Measurements from ENCODE around the gene XNDC1N.
A peak's percentile ranks its signal among the peaks of the same experiment; 100 is the strongest.

Gene XNDC1N

DNA sequence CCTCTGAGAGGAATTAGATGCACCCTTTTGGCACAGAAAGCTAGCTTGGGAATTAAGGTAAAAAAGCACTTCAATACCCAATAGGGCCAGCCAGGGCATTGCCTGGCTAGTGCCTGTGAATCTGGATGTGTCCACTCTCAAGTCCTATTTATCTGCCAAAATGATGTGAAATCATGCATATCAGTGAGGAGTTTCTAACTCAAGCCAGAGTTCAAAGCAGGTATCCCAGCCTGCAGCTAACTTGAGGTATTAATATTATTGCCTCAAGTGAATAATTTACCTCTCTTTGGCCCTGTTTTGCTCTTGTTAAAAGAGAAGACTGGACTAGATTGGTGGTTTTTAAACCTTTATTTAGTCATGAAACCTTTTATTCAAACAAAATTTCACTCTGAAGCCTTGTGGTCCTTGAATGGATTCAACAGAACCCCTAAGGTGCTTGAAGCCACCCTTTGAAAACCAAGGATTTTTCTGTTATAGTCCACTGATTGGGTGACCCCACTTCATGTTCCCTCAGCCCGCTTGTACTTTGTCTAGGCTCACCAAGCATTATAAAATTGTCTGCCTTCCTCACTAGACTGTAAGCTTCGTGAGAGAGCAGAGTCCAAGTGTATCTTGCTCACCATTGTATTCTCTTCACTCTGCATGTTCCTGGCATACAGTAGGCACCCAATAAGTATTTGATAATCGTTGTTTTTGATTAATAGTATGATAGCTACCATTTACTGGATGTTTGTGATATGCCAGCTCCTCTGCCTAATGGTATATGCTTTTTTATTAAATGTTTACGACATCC is 4.9 kb upstream of the XNDC1N start:
- H3K27ac ChIP-seq, result no peak overlapping the region
- H3K4me3 ChIP-seq, result no peak overlapping the region
- no peak for DNase-seq (ENCODE audit: low spot score)
- no peak for TF ChIP-seq CTCF (IDR thresholded peaks at IDR 0.05)

DNA sequence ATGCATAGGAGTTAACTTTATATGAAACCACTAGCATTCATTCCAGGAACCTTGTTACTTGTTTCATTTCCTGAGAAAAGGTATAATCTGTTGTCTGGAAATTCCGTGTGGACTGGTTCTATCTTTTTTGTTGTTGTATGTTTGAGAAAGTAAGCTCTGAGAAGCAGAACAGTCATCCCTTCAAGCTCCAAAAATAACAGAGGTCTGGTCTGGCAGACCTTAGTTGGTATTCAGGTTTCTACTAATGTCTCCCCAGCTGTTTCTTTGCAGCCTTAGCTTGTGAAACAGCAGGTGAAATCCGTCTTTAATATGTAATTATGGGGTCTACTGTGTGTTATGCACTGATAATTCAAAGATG is 2.8 kb upstream of the XNDC1N start:
- Histone ChIP-seq H3K4me3 (no peak overlapping the region), H3K27ac (peak overlapping the region in 1 of 2 donors; percentile 64)
- TF ChIP-seq CTCF (IDR thresholded peaks at IDR 0.05), result no peak
- no peak for DNase-seq (ENCODE audit: low spot score)

GRCh38 chr11:71930556-71931244 is 2.3 kb upstream of the XNDC1N start:
- Histone ChIP-seq H3K27ac (peak overlapping the region in 1 of 2 donors; percentile 64), H3K4me3 (peak overlapping the region; percentile 88)
- no peak for DNase-seq (ENCODE audit: low spot score)
- no peak for TF ChIP-seq CTCF (IDR thresholded peaks at IDR 0.05)

GRCh38 chr11:71929491-71929890 is 1.1 kb upstream of the XNDC1N start:
- H3K27ac ChIP-seq, result peak overlapping the region; percentile 64 to 93

DNA sequence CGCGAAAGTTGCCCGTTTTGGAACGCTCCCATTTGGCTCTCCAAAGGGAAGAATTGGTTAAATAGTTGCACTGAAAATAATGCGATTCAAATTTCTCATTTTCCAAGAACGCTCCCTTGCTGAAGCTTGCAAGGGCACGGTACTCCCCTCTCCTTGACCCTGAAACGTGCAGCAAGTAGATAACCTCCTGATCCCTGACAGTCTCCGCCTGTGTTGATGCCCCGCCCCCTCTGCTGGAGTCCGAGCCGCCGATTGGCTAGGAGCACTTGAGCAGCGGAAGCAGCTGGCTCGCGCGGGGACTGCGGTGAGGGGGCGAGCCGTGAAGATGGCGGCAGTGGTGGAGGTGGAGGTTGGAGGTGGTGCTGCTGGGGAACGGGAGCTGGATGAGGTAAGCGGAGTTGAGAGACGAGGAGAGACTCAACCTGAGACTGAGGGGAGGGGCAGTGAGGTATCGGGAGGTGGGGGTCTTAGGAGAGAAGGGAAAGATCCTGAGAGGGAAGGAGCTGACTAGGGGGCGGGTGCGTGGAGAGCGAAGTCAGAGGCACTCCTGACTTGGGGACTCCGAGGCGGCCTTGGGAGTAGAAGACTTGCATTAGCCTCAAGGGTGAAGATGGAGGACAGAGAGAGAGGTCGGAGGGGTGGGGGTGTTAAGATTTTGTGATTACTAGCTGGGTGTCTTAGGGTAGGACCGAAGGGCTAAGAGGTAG is 496 bp upstream of the XNDC1N start, which contains the start of gene RNF121:
Gene RNF121 (plus strand): TSS at position 310 of the 707 bp plus-strand sequence. CDS start 16 bp downstream, at position 326.
- DNase-seq (ENCODE audit: low spot score), result peak; percentile 97
- Histone ChIP-seq H3K4me3 (peak within 1 kb of the TSS; percentile 88), H3K27ac (peak within 1 kb of the TSS; percentile 64 to 93)
- TF ChIP-seq CTCF (IDR thresholded peaks at IDR 0.05), result no peak

More at GRCh38 chr11:71929491-71929890, 1.1 kb upstream of the XNDC1N start:
- DNase-seq (ENCODE audit: low spot score), result no peak
- H3K4me3 ChIP-seq, result peak overlapping the region; percentile 88
- TF ChIP-seq CTCF (IDR thresholded peaks at IDR 0.05), result no peak

DNA sequence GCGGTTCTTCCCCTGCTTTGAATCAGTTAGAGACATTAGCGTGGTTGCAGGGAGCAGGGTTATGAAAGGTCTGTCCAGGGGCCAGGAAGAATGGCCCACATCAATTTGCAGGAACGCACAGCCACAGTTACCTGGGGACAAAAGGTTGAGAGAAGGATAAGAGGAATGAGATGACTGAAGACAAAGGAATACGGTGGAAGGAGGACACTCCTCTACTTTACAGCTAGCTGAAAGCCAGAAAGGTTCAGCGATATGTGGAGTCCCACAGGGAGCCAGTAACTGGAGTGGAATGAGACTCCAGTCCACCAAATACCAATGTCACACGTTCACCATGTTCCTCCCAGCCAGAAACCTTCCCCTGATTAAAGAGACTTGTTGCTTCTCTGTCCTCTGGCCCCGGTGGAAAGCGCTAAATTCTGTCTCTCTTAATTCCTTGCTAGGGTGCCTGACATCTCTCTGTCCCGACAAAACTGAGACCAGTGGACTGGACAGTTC is 10.7 kb downstream of the XNDC1N start:
- Histone ChIP-seq H3K4me3 (no peak overlapping the region), H3K27ac (no peak overlapping the region)
- TF ChIP-seq CTCF (IDR thresholded peaks at IDR 0.05), result no peak
- no peak for DNase-seq (ENCODE audit: low spot score)
